Astrocyte (in vitro differentiated cells and primary cell): Measurements from ENCODE around the gene NEDD9. TPM values are rescaled to one million over a fixed set of nuclear protein-coding genes. Genes with fewer than 3 reads are reported as not detected.

Experiments used
- DNase-seq: peaks from one replicate; pipeline ENCODE4 v3.0.0-alpha.2; 2010; ENCODE audit warnings: low read depth
- FAIRE-seq: peaks from 2 replicates; lab custom pipeline; 2011; peaks lifted over from hg19 to GRCh38; lab: Jason Lieb, UNC
- H2AFZ ChIP-seq: 2 replicates; pipeline ENCODE4 v1.6.0; 2012; ENCODE audit warnings: low read depth, low read length, inconsistent platforms
- H3K27ac ChIP-seq: 2 replicates; pipeline ENCODE4 v1.5.1; 2011; ENCODE audit warnings: low read depth, low read length, inconsistent platforms
- H3K27me3 ChIP-seq: 2 replicates; pipeline ENCODE4 v1.6.0; 2011; ENCODE audit warnings: low read length, inconsistent platforms; ENCODE audit not compliant: insufficient read depth
- H3K36me3 ChIP-seq: 2 replicates; pipeline ENCODE4 v1.5.1; 2011; ENCODE audit warnings: low read length, inconsistent platforms; ENCODE audit not compliant: insufficient read depth
- H3K4me1 ChIP-seq: 2 replicates; pipeline ENCODE4 v1.5.1; 2011; ENCODE audit warnings: low read length, inconsistent platforms; ENCODE audit not compliant: insufficient read depth
- H3K4me2 ChIP-seq: 2 replicates; pipeline ENCODE4 v1.6.0; 2012; ENCODE audit warnings: low read length, inconsistent platforms
- H3K4me3 ChIP-seq: 2 replicates; pipeline ENCODE4 v1.5.1; 2011; ENCODE audit warnings: low read depth, mild to moderate bottlenecking, low read length, inconsistent platforms; ENCODE audit not compliant: insufficient read depth
- H3K79me2 ChIP-seq: 2 replicates; pipeline ENCODE4 v1.6.0; 2012; ENCODE audit warnings: mild to moderate bottlenecking, low read length, inconsistent platforms; ENCODE audit not compliant: insufficient read depth
- H3K9ac ChIP-seq: 2 replicates; pipeline ENCODE4 v1.6.0; 2012; ENCODE audit warnings: mild to moderate bottlenecking, low read length, inconsistent platforms
- H3K9me3 ChIP-seq: 2 replicates; pipeline ENCODE4 v1.5.1; 2012; ENCODE audit warnings: low read depth, mild to moderate bottlenecking, low read length, inconsistent platforms; ENCODE audit not compliant: insufficient read depth
- H4K20me1 ChIP-seq: 2 replicates; pipeline ENCODE4 v1.6.0; 2012; ENCODE audit warnings: low read length, inconsistent platforms; ENCODE audit not compliant: insufficient read depth
- H3K27ac Mint-ChIP-seq: one replicate; pipeline ENCODE4 v1.8.0; 2021; ENCODE audit warnings: mild to moderate bottlenecking, mixed read lengths; ENCODE audit not compliant: unreplicated experiment
- H3K27me3 Mint-ChIP-seq: one replicate; pipeline ENCODE4 v1.8.0; 2021; ENCODE audit warnings: low read depth, mixed read lengths; ENCODE audit not compliant: unreplicated experiment
- H3K36me3 Mint-ChIP-seq: one replicate; pipeline ENCODE4 v1.8.0; 2021; ENCODE audit warnings: low read depth, mixed read lengths; ENCODE audit not compliant: unreplicated experiment
- H3K4me1 Mint-ChIP-seq: one replicate; pipeline ENCODE4 v1.8.0; 2021; ENCODE audit warnings: low read depth, mixed read lengths; ENCODE audit not compliant: unreplicated experiment
- H3K4me3 Mint-ChIP-seq: one replicate; pipeline ENCODE4 v1.8.0; 2021; ENCODE audit warnings: mild to moderate bottlenecking, moderate library complexity, mixed read lengths; ENCODE audit not compliant: unreplicated experiment
- H3K9me3 Mint-ChIP-seq: one replicate; pipeline ENCODE4 v1.8.0; 2021; ENCODE audit warnings: mild to moderate bottlenecking, mixed read lengths; ENCODE audit not compliant: unreplicated experiment
- CTCF ChIP-seq: IDR thresholded peaks from 2 replicates; pipeline ENCODE4 v1.5.1; 2011; ENCODE audit warnings: low read depth, mild to moderate bottlenecking, inconsistent platforms, low read length, moderate library complexity; ENCODE audit not compliant: insufficient read depth
- EZH2 ChIP-seq: IDR thresholded peaks from 2 replicates; pipeline ENCODE4 v1.6.1; 2012; ENCODE audit warnings: mild to moderate bottlenecking, low read length, inconsistent platforms; ENCODE audit not compliant: insufficient read depth
- total RNA-seq: library from RNA; stranded (reverse); gene quantifications from 2 replicates; pipeline ENCODE4 v1.2.1, GENCODE V29; 2021

Gene NEDD9
- total RNA-seq, 1 donor from 2014 or later: 39.6 TPM

- Histone ChIP-seq H4K20me1 (no peaks in the 10 kb centered on the region), H3K4me3 (peak overlapping the region; percentile 13), H3K9ac (peak overlapping the region; percentile 64), H3K27me3 (no peaks in the 10 kb centered on the region), H3K27ac (peak overlapping the region; percentile 81), H3K9me3 (no peaks in the 10 kb centered on the region), H3K4me2 (peak overlapping the region; percentile 74), H3K36me3 (no peaks in the 10 kb centered on the region), H2AFZ (peak overlapping the region; percentile 66), H3K79me2 (no peaks in the 10 kb centered on the region), H3K4me1 (peaks cover 22% of the 10 kb centered on the region)
- Mint-ChIP-seq H3K27ac (peak overlapping the region; percentile 84), H3K27me3 (no peaks in the 10 kb centered on the region), H3K4me3 (peak overlapping the region; percentile 37), H3K36me3 (no peaks in the 10 kb centered on the region), H3K9me3 (no peaks in the 10 kb centered on the region), H3K4me1 (peaks cover 40% of the 10 kb centered on the region)
- DNase-seq (peak; percentile 93), FAIRE-seq (peak; percentile 13)
- TF ChIP-seq EZH2 (no peak), CTCF (no peak)
Measured at GRCh38 chr6:11277275-11278206, 45.1 kb upstream of the NEDD9 start.

- Histone ChIP-seq H3K4me2 (peak overlapping the region; percentile 74), H2AFZ (peak overlapping the region; percentile 66), H3K9me3 (no peaks in the 10 kb centered on the region), H3K4me1 (peaks cover 22% of the 10 kb centered on the region), H3K9ac (no peak overlapping the region), H3K36me3 (no peaks in the 10 kb centered on the region), H3K27me3 (no peaks in the 10 kb centered on the region), H4K20me1 (no peaks in the 10 kb centered on the region), H3K4me3 (no peak overlapping the region), H3K79me2 (no peaks in the 10 kb centered on the region), H3K27ac (peak overlapping the region; percentile 81)
- TF ChIP-seq CTCF: no peak
- Mint-ChIP-seq H3K9me3 (no peaks in the 10 kb centered on the region), H3K4me3 (peak overlapping the region; percentile 37), H3K27me3 (no peaks in the 10 kb centered on the region), H3K4me1 (peaks cover 42% of the 10 kb centered on the region), H3K27ac (peak overlapping the region; percentile 84), H3K36me3 (no peaks in the 10 kb centered on the region)
- FAIRE-seq (no peak), DNase-seq (no peak)
Measured at GRCh38 chr6:11276911-11277274, 44.4 kb upstream of the NEDD9 start.

- Mint-ChIP-seq H3K27ac (peak overlapping the region; percentile 84), H3K27me3 (no peaks in the 10 kb centered on the region), H3K4me1 (peaks cover 46% of the 10 kb centered on the region), H3K4me3 (no peak overlapping the region), H3K36me3 (no peaks in the 10 kb centered on the region), H3K9me3 (no peaks in the 10 kb centered on the region)
- H3K4me2 ChIP-seq: no peak overlapping the region
- H3K4me1 ChIP-seq: peaks cover 22% of the 10 kb centered on the region
- no peak overlapping the region for H3K4me3 ChIP-seq
- no peaks in the 10 kb centered on the region for H3K27me3 ChIP-seq
- no peaks in the 10 kb centered on the region for H3K9me3 ChIP-seq
- H4K20me1 ChIP-seq: no peaks in the 10 kb centered on the region
- H3K9ac ChIP-seq: no peak overlapping the region
- H3K36me3 ChIP-seq: no peaks in the 10 kb centered on the region
- no peaks in the 10 kb centered on the region for H3K79me2 ChIP-seq
- DNase-seq (no peak), FAIRE-seq (no peak)
- H2AFZ ChIP-seq: no peak overlapping the region
- H3K27ac ChIP-seq: no peak overlapping the region
- TF ChIP-seq EZH2 (no peak), CTCF (no peak)
Measured at GRCh38 chr6:11276228-11276627, 43.8 kb upstream of the NEDD9 start.
